ENCODE results near the gene PTGDR2.

The PTGDR2 gene

DNA sequence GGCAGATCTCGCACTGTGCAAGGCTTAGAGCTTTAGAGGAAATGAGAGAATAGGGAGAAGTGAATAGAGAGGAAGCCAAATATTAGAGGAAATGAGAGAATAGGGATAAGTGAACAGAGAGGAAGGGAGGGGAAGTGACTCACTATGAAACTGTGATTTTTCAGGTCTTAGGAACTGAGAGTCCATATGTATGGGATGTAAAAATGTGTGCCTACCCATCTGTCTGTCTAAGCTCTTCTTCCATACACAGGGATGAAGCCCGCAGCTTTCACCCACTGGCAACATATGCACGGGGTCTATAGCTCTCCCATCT, 20.3 kb downstream of the PTGDR2 start:
- H3F3A ChIP-seq (ENCODE audit: insufficient read depth): no peaks in the 10 kb centered on the region
- H2AFZ ChIP-seq (ENCODE audit: low read depth, low read length, severe bottlenecking): no peak overlapping the region
- H3K36me3 ChIP-seq (ENCODE audit: low read length): no peaks in the 10 kb centered on the region
- no peaks in the 10 kb centered on the region for H4K20me1 ChIP-seq (ENCODE audit: low read depth, low read length)
- TF ChIP-seq, protein P1, sequence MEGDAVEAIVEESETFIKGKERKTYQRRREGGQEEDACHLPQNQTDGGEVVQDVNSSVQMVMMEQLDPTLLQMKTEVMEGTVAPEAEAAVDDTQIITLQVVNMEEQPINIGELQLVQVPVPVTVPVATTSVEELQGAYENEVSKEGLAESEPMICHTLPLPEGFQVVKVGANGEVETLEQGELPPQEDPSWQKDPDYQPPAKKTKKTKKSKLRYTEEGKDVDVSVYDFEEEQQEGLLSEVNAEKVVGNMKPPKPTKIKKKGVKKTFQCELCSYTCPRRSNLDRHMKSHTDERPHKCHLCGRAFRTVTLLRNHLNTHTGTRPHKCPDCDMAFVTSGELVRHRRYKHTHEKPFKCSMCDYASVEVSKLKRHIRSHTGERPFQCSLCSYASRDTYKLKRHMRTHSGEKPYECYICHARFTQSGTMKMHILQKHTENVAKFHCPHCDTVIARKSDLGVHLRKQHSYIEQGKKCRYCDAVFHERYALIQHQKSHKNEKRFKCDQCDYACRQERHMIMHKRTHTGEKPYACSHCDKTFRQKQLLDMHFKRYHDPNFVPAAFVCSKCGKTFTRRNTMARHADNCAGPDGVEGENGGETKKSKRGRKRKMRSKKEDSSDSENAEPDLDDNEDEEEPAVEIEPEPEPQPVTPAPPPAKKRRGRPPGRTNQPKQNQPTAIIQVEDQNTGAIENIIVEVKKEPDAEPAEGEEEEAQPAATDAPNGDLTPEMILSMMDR (IDR thresholded peaks at IDR 0.05; ENCODE audit: insufficient read depth, low read length, poor library complexity, severe bottlenecking): no peak
- no peak for TF ChIP-seq EZH2phosphoT487 (conservative IDR thresholded peaks at IDR 0.05; ENCODE audit: low read length)
- H3K9me3 ChIP-seq (ENCODE audit: insufficient read depth, low read length): no peaks in the 10 kb centered on the region
- H3K4me2 ChIP-seq (ENCODE audit: low read depth, low read length, poor library complexity, severe bottlenecking): no peak overlapping the region
- no peaks in the 10 kb centered on the region for H3K9me2 ChIP-seq (replicated peaks; ENCODE audit: insufficient read depth, low read length)
- H3K27me3 ChIP-seq (ENCODE audit: low read length): no peaks in the 10 kb centered on the region
- no peak overlapping the region for H3K27ac ChIP-seq (ENCODE audit: low read depth, low read length)
- no peaks in the 10 kb centered on the region for H3K79me2 ChIP-seq (ENCODE audit: insufficient read depth, low read length)
- H3K9ac ChIP-seq (ENCODE audit: low read length): no peak overlapping the region
- H3K4me3 ChIP-seq (ENCODE audit: insufficient read depth, low read length, poor library complexity, severe bottlenecking): no peak overlapping the region

GRCh38 chr11:60834742-60835533, 20.8 kb downstream of the PTGDR2 start:
- H3K9ac ChIP-seq (ENCODE audit: low read length): no peak overlapping the region
- no peak overlapping the region for H2AFZ ChIP-seq (ENCODE audit: low read depth, low read length, severe bottlenecking)
- no peaks in the 10 kb centered on the region for H3K9me3 ChIP-seq (ENCODE audit: insufficient read depth, low read length)
- H3K27ac ChIP-seq (ENCODE audit: low read depth, low read length): no peak overlapping the region
- no peaks in the 10 kb centered on the region for H3K9me2 ChIP-seq (replicated peaks; ENCODE audit: insufficient read depth, low read length)
- no peak overlapping the region for H3K4me3 ChIP-seq (ENCODE audit: insufficient read depth, low read length, poor library complexity, severe bottlenecking)
- TF ChIP-seq, protein P1 (IDR thresholded peaks at IDR 0.05; ENCODE audit: insufficient read depth, low read length, poor library complexity, severe bottlenecking): no peak
- no peak for TF ChIP-seq EZH2phosphoT487 (conservative IDR thresholded peaks at IDR 0.05; ENCODE audit: low read length)
- H3K79me2 ChIP-seq (ENCODE audit: insufficient read depth, low read length): no peaks in the 10 kb centered on the region
- no peaks in the 10 kb centered on the region for H3F3A ChIP-seq (ENCODE audit: insufficient read depth)
- H4K20me1 ChIP-seq (ENCODE audit: low read depth, low read length): no peaks in the 10 kb centered on the region
- no peaks in the 10 kb centered on the region for H3K36me3 ChIP-seq (ENCODE audit: low read length)
- H3K4me2 ChIP-seq (ENCODE audit: low read depth, low read length, poor library complexity, severe bottlenecking): no peak overlapping the region
- no peaks in the 10 kb centered on the region for H3K27me3 ChIP-seq (ENCODE audit: low read length)

- Histone ChIP-seq H3F3A (ENCODE audit: insufficient read depth) (no peaks in the 10 kb centered on the region), H2AFZ (ENCODE audit: low read depth, low read length, severe bottlenecking) (no peak overlapping the region), H3K36me3 (ENCODE audit: low read length) (no peaks in the 10 kb centered on the region), H3K9me2 (replicated peaks; ENCODE audit: insufficient read depth, low read length) (no peaks in the 10 kb centered on the region), H3K4me2 (ENCODE audit: low read depth, low read length, poor library complexity, severe bottlenecking) (no peak overlapping the region), H3K27ac (ENCODE audit: low read depth, low read length) (no peak overlapping the region), H3K27me3 (ENCODE audit: low read length) (no peaks in the 10 kb centered on the region), H4K20me1 (ENCODE audit: low read depth, low read length) (no peaks in the 10 kb centered on the region), H3K9ac (ENCODE audit: low read length) (no peak overlapping the region), H3K4me3 (ENCODE audit: insufficient read depth, low read length, poor library complexity, severe bottlenecking) (no peak overlapping the region), H3K79me2 (ENCODE audit: insufficient read depth, low read length) (no peaks in the 10 kb centered on the region), H3K9me3 (ENCODE audit: insufficient read depth, low read length) (no peaks in the 10 kb centered on the region)
- TF ChIP-seq, protein P1 (IDR thresholded peaks at IDR 0.05; ENCODE audit: insufficient read depth, low read length, poor library complexity, severe bottlenecking): no peak
- no peak for TF ChIP-seq EZH2phosphoT487 (conservative IDR thresholded peaks at IDR 0.05; ENCODE audit: low read length)
These were observed 24.2 kb downstream of the PTGDR2 start for GRCh38 chr11:60831501-60832079.

Measured in SU-DHL-6 (cell line).